GM18511 (cell line): Measurements from ENCODE around the gene MBOAT7.
A peak's percentile ranks its signal among the peaks of the same experiment; 100 is the strongest.

Experiments used
- ATAC-seq: cut with Tn5 transposase; IDR thresholded peaks from one replicate; pipeline ENCODE4 v1.9.1; 2021; ENCODE audit warnings: mild to moderate bottlenecking, moderate library complexity; ENCODE audit not compliant: unreplicated experiment

MBOAT7 gene

GRCh38 chr19:54165222-54165621, 24.2 kb downstream of the MBOAT7 start:
- ATAC-seq = no peak

DNA sequence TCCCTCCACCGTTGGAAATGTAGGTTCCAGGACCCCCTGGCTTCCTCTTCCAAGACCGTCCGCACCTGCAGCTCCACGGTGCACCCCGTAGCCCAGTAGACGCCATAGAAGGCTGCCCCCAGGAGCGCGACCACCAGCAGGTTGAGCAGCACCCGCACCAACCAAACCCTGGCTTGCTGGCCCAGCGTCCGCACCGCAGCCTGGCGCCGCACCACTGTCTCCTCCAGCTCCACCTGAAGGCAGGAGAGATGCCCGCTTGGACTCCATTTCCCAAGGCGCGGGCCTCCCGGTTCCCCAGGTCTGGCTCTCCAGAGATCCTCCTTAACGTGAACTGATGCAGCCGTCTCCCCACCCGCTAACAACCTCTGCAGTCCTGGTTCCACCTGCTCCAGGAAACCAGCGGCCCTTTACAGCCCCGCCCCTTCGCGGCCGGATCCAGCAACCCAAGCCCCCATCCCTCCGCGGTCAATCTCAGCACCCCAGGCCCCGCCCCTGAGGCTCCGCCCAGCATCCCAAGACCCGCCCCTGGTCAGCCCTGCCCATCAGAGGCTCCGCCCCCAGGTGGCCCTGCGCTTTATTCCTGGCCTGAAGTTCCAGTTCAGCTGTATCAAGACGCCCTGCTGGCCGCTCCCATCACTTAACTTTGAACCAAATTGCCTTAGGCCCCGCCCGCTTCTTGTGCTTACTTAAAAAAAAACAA, 24.9 kb downstream of the MBOAT7 start:
- ATAC-seq = no peak

DNA sequence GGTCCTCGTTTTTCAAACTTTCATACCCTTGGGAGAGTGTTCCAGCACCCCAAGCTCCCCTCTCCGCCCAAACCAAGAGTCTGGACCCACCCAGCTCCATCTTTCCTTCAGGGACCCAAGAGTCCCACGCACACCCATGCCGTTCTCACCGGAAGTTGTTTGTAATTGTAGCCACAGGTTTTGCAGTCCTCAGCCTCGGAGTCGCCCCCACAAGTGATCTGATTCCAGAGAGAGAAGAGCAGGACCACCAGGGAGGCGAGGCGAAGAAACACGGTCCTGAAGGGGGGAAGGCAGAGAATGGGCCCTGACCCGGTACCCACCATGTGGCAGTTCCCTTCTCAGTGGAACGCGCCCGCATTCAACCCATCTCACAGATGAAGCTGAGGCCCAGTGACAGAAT, 26.5 kb downstream of the MBOAT7 start:
- no peak for ATAC-seq

DNA sequence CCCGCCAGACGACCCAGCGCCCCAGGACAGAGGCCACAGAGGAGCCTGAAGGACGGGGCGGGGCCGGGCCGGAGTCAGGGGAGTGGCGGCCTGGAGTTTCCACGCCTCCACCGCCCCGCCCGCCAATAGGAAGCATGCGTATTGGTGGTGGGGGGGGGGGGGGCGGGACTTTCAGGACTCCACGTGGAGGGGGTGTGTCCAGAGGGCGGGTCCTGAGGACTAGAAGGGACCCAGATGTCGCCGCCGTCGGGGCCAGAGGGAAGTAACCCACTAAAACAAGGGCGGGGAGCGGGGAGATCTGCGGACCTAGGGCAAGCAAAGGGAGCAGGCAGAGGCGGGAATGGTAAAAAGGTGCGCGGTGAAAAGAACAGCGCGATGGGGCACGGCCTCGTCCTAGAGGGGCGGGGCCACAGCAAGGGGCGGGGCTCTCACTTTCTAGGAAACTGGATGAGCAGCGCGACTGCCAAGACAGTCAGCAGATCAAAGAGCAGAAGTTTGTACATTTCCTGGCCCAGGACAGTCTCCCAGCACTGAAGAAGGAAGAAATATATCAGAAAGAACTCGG, 27.1 kb downstream of the MBOAT7 start:
- no peak for ATAC-seq

GRCh38 chr19:54160854-54161253, 28.5 kb downstream of the MBOAT7 start:
- no peak for ATAC-seq

GRCh38 chr19:54160182-54160811, 29.1 kb downstream of the MBOAT7 start:
- ATAC-seq = no peak

DNA sequence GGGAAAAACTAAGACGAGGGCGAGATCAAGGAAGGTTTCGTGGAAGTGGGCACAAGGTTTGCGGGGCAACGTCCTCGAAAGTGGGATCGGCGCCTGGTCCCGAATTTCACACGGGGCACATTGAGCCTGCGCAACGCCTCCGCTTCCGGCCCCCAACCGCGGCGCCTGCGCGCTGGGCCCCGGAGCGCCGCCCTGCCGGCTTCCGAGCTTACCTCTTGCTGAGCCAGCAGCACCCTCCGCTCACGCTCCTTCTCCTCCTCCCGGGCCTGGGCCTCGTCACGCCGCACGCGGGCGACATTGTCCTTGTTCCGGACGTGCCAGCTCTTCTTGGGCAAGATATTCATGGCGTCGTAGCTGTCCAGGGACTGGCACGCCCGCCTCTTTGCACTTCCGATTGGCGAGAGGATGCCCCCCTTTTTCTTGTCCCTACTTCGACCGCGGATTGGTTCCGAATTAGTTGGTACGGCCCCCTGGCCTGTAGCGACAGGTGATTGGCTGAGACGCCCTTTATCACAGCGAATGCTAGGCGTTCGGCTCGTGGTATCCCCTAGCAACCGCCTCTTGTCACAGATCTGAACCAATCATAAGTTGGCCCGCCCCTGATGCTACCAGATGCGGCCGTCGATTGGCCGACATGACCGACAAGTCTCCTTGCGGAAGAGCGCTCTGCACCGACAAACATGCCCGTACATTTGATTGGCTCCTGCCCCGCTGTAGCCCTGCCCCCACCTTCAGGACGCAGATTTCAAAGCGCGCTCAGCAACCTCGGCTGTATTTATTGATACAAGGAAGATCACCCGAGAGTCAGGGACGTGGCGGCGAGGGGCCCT, 29.8 kb downstream of the MBOAT7 start, which contains the start of gene LENG1:
Gene LENG1, minus strand, starts transcription at position 370 of the 830 bp plus-strand sequence. Its CDS starts 26 bp downstream, at position 344.
- ATAC-seq = peak; percentile 91

GRCh38 chr19:54158812-54159351, 30.5 kb downstream of the MBOAT7 start:
- ATAC-seq = no peak

DNA sequence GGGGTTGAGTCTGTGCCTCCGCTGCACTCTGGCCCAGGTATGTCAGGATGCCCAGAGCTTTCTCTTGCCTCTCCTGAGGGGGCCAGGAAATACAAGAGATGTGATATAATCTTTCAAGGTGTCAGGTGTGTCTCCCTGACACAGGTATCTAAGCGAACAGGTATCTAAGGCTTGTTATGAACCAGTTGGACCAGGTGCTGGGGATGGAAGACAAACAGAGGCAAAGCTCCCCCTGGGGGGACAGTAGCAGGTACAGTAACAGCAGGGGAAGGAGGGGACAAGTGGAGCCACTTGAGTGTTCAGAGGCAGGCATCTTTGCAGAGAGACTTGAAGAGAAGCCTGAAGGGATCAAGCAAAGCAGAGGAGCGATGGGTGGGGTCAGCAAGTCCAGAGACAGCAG, 32.4 kb downstream of the MBOAT7 start:
- no peak for ATAC-seq

- ATAC-seq = no peak
These were observed 32.9 kb downstream of the MBOAT7 start for GRCh38 chr19:54156490-54156889.

GRCh38 chr19:54155694-54156093, 33.7 kb downstream of the MBOAT7 start:
- ATAC-seq = no peak

DNA sequence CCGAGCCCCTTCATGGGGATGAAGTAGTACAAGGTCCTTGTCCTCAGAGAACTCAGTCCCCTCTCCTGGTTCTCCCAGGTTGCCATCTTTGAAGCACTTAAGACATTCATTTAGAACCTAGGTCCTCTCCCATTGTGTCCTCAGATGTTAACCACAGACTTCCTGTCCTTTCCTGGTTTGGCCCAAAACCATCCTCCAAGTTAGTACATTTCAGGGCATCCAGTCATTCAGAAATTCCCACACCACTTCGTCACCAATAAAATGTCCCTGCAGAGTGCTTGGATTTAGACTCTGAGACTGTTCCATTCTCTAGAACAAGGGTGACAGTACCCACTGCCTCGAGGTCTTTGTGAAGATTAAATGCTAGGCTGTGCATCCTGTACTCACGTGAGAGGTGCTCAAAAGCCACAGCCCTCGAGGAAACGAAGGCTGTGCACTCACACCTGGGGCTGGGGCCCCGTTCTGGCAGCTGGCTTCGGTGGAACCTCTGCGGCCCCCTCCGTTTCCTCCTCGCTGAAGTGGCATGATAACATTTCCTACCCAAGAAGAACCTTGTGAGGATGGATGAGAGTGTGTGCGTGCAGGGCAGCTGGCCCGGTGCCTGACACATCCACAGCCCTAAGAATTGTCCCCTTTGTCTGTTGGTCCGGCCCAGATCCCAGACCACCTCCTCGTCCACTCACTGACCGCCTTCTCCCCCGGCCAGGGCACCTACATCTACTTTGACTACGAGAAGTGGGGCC, 34.6 kb downstream of the MBOAT7 start:
- no peak for ATAC-seq

- no peak for ATAC-seq
These were observed 35.6 kb downstream of the MBOAT7 start for GRCh38 chr19:54153731-54154326.

DNA sequence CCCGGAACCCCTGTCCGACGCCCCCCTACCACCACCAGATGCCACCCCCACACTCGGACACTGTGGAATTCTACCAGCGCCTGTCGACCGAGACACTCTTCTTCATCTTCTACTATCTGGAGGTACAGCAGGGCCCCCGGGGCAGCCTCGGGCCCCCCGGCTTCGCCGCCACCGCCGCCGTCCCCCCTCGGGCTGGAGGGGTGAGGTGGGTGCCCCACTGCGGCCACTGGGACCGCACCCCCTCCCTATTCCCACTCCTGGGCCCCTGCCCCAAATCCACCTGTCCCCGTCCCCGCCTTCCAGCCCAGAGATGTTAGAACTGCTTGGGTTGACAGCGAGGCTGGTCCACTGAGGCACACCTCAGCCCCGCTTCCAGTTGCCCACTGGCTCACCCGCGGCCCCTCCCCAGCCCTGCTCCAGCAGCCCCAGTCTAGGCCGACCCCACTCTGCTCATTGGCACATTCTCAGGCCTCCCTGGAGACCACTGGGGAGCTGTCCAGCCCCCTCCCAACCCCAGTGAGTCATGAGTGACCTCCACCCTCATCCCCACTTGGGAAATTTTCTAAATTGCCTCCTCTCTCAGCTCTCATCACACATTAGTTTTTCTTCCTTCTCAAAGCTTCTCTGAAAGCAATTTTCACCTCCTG, 36.4 kb downstream of the MBOAT7 start:
- ATAC-seq = no peak

DNA sequence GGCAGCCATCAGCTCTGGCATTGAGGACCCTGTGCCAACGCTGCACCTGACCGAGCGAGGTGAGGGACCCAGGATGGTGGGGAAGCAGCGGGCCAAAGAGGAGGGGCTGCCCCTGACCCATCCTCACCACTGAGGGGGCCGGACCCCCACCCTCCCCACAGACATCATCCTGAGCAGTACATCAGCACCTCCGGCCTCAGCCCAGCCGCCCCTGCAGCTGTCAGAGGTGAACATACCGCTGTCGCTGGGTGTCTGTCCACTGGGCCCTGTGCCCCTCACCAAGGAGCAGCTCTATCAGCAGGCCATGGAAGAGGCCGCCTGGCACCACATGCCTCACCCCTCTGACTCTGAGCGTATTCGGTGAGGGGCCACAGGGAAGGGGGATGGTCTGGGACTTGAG, 37.1 kb downstream of the MBOAT7 start:
- ATAC-seq = no peak

DNA sequence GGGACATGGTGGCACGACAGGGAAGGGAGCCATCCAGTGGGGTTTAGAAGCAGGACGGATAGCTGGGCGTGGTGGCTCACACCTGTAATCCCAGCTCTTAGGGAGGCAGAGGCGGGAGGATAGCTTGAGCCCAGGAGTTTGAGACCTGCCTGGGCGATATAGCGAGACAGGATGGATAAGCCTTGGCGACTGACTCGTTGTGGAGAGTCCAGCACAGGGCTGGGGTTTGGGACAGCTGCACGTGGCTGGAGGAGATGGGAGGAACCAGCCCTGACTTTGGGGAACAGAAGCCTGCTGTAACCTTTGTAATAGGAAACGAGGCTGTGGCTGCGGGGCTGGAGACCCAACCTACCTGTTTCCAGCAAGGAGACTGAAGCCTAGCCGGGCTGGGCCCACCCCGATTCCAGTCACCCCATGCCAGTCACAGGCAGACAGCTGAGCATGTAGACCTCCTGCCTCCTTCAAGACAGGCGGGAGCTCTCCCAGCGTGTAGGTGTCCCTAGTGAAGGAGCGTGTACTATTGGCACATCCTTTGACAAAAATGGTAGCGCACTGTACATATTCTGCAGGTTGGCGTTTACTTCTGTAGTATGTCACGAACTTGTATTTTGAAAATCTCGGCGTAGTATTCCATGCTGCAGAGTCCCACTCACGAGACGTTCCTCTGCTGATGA, 37.9 kb downstream of the MBOAT7 start:
- no peak for ATAC-seq

DNA sequence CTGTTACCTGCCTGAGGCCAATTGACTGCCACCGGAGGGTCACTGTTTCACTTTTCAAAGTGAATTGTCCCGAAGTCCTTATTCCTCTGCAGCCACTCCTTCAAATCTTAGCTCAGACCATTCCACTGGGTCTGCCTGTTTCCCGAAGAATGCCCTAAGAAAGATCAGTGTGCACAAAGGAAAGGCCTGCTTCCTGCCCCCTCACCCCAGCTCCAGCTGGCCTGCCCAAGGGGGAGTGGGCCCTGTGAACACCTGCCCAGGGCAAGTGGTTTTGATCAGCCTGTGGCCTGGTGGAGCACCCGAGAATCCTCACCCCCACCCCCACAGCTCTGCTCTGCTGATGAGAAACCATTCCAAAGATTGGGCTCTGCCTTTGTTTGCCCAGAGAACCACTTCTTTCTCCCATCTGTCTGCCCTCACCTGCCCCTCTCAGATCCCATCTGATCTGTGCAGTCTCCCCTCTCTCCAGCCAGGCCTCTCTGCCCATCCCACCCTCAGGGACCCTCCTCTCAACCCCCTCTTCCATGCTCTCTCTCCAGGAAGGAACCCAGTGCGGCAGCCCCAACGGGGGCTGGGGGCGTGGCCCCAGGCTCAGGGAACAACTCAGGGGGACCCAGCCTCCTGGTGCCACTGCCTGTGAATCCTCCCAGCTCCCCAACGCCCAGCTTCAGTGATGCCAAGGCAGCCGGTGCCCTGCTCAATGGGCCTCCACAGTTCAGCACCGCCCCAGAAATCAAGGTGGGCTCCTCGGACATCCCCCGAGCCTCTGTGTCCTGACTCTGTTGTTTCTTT, 40.2 kb downstream of the MBOAT7 start:
- ATAC-seq = no peak

DNA sequence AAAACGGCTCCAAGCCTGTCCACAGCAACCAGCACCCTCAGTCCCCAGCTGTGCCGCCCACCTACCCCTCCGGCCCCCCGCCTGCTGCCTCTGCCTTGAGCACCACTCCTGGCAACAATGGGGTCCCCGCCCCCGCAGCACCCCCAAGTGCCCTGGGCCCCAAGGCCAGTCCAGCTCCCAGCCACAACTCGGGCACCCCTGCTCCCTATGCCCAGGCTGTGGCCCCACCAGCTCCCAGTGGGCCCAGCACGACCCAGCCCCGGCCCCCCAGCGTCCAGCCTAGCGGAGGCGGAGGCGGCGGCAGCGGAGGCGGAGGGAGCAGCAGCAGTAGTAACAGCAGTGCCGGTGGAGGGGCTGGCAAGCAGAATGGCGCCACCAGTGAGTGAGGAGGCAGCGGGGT, 41.2 kb downstream of the MBOAT7 start:
- ATAC-seq = no peak
